ENCODE data around the gene CAMK1D. TPM values are rescaled to one million over a fixed set of nuclear protein-coding genes. Genes with fewer than 3 reads are reported as not detected.

Gene CAMK1D
- polyA plus RNA-seq, 1 donor (not counting 4 experiments of a cell fraction or from before 2014, with no cell fraction given): 0.76 TPM

- FAIRE-seq: no peak
- Histone ChIP-seq H3K4me2 (ENCODE audit: control insufficient read depth, extremely low read depth, insufficient read depth, low read depth, low read length) (no peak overlapping the region), H3K79me2 (ENCODE audit: control insufficient read depth, insufficient read depth, low read length) (no peaks in the 10 kb centered on the region), H3K9ac (ENCODE audit: control insufficient read depth, extremely low read depth, insufficient read depth, low read length) (no peak overlapping the region), H3K9me3 (ENCODE audit: control insufficient read depth, low read depth, low read length) (no peaks in the 10 kb centered on the region), H3K9me1 (ENCODE audit: control insufficient read depth, extremely low read depth, insufficient read depth, low read length) (no peaks in the 10 kb centered on the region), H3K36me3 (ENCODE audit: control insufficient read depth in 2 of 2, extremely low read depth in 1 of 2, insufficient read depth in 2 of 2, low read length in 2 of 2) (no peaks in the 10 kb centered on the region), H3K4me1 (ENCODE audit: control insufficient read depth, extremely low read depth, insufficient read depth, low read length) (no peaks in the 10 kb centered on the region), H2AFZ (ENCODE audit: control insufficient read depth, low read length) (no peak overlapping the region), H3K27me3 (ENCODE audit: control insufficient read depth, extremely low read depth, insufficient read depth, low read length) (no peaks in the 10 kb centered on the region), H4K20me1 (ENCODE audit: control insufficient read depth, extremely low read depth, insufficient read depth, low read length) (no peaks in the 10 kb centered on the region), H3K4me3 (ENCODE audit: control insufficient read depth in 2 of 3, extremely low read depth in 1 of 3, insufficient read depth in 2 of 3, low read depth in 1 of 3, low read length in 3 of 3) (no peak overlapping the region), H3K27ac (ENCODE audit: control insufficient read depth, insufficient read depth, low read length) (no peak overlapping the region)
- no peak for DNase-seq (ENCODE audit: low read depth, low spot score)
- dilution Hi-C loops (cut with MboI; ENCODE audit: extremely low pct_ligation_motif_present, low sequenced_read_pairs): no loop called here
- no peak for TF ChIP-seq EZH2 (IDR thresholded peaks at IDR 0.05; ENCODE audit: low read length)
Observed at GRCh38 chr10:12758271-12758670, 408.9 kb downstream of the CAMK1D start.

- no peak for TF ChIP-seq CTCF (optimal IDR thresholded peaks at IDR 0.05 in 1 of 3, IDR thresholded peaks at IDR 0.05 in 1 of 3, conservative IDR thresholded peaks at IDR 0.05 in 1 of 3; ENCODE audit: extremely low read depth in 1 of 3, insufficient read depth in 2 of 3, low read length in 3 of 3)
- H4K20me1 ChIP-seq (ENCODE audit: control insufficient read depth, extremely low read depth, insufficient read depth, low read length): no peaks in the 10 kb centered on the region
- H3K4me3 ChIP-seq (ENCODE audit: control insufficient read depth in 2 of 3, extremely low read depth in 1 of 3, insufficient read depth in 2 of 3, low read depth in 1 of 3, low read length in 3 of 3): no peak overlapping the region
- dilution Hi-C loops (cut with MboI; ENCODE audit: extremely low pct_ligation_motif_present, low sequenced_read_pairs): no loop called here
- DNase-seq (ENCODE audit: low read depth, low spot score) (no peak), FAIRE-seq (no peak)
- no peak overlapping the region for H2AFZ ChIP-seq (ENCODE audit: control insufficient read depth, low read length)
- no peaks in the 10 kb centered on the region for H3K79me2 ChIP-seq (ENCODE audit: control insufficient read depth, insufficient read depth, low read length)
- no peaks in the 10 kb centered on the region for H3K9me1 ChIP-seq (ENCODE audit: control insufficient read depth, extremely low read depth, insufficient read depth, low read length)
- H3K27me3 ChIP-seq (ENCODE audit: control insufficient read depth, extremely low read depth, insufficient read depth, low read length): no peaks in the 10 kb centered on the region
- no peak overlapping the region for H3K9ac ChIP-seq (ENCODE audit: control insufficient read depth, extremely low read depth, insufficient read depth, low read length)
- H3K36me3 ChIP-seq (ENCODE audit: control insufficient read depth in 2 of 2, extremely low read depth in 1 of 2, insufficient read depth in 2 of 2, low read length in 2 of 2): no peaks in the 10 kb centered on the region
- H3K9me3 ChIP-seq (ENCODE audit: control insufficient read depth, low read depth, low read length): no peaks in the 10 kb centered on the region
- peaks cover 10% of the 10 kb centered on the region for H3K4me1 ChIP-seq (ENCODE audit: control insufficient read depth, extremely low read depth, insufficient read depth, low read length)
- no peak overlapping the region for H3K4me2 ChIP-seq (ENCODE audit: control insufficient read depth, extremely low read depth, insufficient read depth, low read depth, low read length)
- H3K27ac ChIP-seq (ENCODE audit: control insufficient read depth, insufficient read depth, low read length): no peak overlapping the region
Observed at GRCh38 chr10:12766223-12766622, 416.9 kb downstream of the CAMK1D start.

Measured in keratinocyte (primary cell).